ENCODE data around the gene GLB1L3. TPM values are rescaled to one million over a fixed set of nuclear protein-coding genes. Genes with fewer than 3 reads are reported as not detected.

The GLB1L3 gene
- total RNA-seq, 1 experiment from 2014 or later, result 0.17 TPM

GRCh38 chr11:134350381-134350780, 74.2 kb downstream of the GLB1L3 start:
- Histone ChIP-seq H3K27ac (ENCODE audit: low read depth, low read length, poor library complexity, severe bottlenecking) (no peak overlapping the region), H3K4me3 (ENCODE audit: low read depth, low read length, poor library complexity, severe bottlenecking) (no peak overlapping the region), H3K36me3 (ENCODE audit: insufficient read depth, low read length, poor library complexity, severe bottlenecking) (no peaks in the 10 kb centered on the region), H3K27me3 (replicated peaks; ENCODE audit: insufficient read depth, low read depth, low read length, poor library complexity) (no peaks in the 10 kb centered on the region), H3K9me3 (ENCODE audit: low read depth, low read length, poor library complexity, severe bottlenecking) (no peaks in the 10 kb centered on the region), H3K4me1 (ENCODE audit: insufficient read depth, low read length, poor library complexity, severe bottlenecking) (no peaks in the 10 kb centered on the region)
- no peak for DNase-seq (ENCODE audit: low spot score)
- CTCF ChIA-PET, result no interaction called here
- intact Hi-C loops (cut with micrococcal nuclease; ENCODE audit: unreplicated experiment), result no loop called here
- no TSS peak for BruUV-seq (replicated peaks)
- POLR2A ChIA-PET (ENCODE audit: low non-redundant PET), result no interaction called here
- TF ChIP-seq CTCF (conservative IDR thresholded peaks at IDR 0.05; ENCODE audit: low read depth, low read length), result no peak
- TF ChIP-seq EZH2 (IDR thresholded peaks at IDR 0.05; ENCODE audit: borderline replicate concordance, low read depth, low read length, poor library complexity, severe bottlenecking), result no peak

- no peaks in the 10 kb centered on the region for H3K4me1 ChIP-seq (ENCODE audit: insufficient read depth, low read length, poor library complexity, severe bottlenecking)
- no peak for TF ChIP-seq CTCF (conservative IDR thresholded peaks at IDR 0.05; ENCODE audit: low read depth, low read length)
- no peak for TF ChIP-seq EZH2 (IDR thresholded peaks at IDR 0.05; ENCODE audit: borderline replicate concordance, low read depth, low read length, poor library complexity, severe bottlenecking)
- ChIA-PET POLR2A (ENCODE audit: low non-redundant PET) (no interaction called here), CTCF (no interaction called here)
- H3K9me3 ChIP-seq (ENCODE audit: low read depth, low read length, poor library complexity, severe bottlenecking), result no peaks in the 10 kb centered on the region
- intact Hi-C loops (cut with micrococcal nuclease; ENCODE audit: unreplicated experiment), result no loop called here
- no peak for DNase-seq (ENCODE audit: low spot score)
- no peaks in the 10 kb centered on the region for H3K27me3 ChIP-seq (replicated peaks; ENCODE audit: insufficient read depth, low read depth, low read length, poor library complexity)
- no peaks in the 10 kb centered on the region for H3K36me3 ChIP-seq (ENCODE audit: insufficient read depth, low read length, poor library complexity, severe bottlenecking)
- no TSS peak for BruUV-seq (replicated peaks)
- H3K27ac ChIP-seq (ENCODE audit: low read depth, low read length, poor library complexity, severe bottlenecking), result no peak overlapping the region
- H3K4me3 ChIP-seq (ENCODE audit: low read depth, low read length, poor library complexity, severe bottlenecking), result no peak overlapping the region
These were observed 75.9 kb downstream of the GLB1L3 start for GRCh38 chr11:134352111-134352510.

GRCh38 chr11:134355136-134355535, 79.0 kb downstream of the GLB1L3 start:
- no peaks in the 10 kb centered on the region for H3K27me3 ChIP-seq (replicated peaks; ENCODE audit: insufficient read depth, low read depth, low read length, poor library complexity)
- POLR2A ChIA-PET (ENCODE audit: low non-redundant PET), result no interaction called here
- H3K27ac ChIP-seq (ENCODE audit: low read depth, low read length, poor library complexity, severe bottlenecking), result no peak overlapping the region
- BruUV-seq (replicated peaks), result no TSS peak
- no peak for DNase-seq (ENCODE audit: low spot score)
- no peaks in the 10 kb centered on the region for H3K4me1 ChIP-seq (ENCODE audit: insufficient read depth, low read length, poor library complexity, severe bottlenecking)
- H3K4me3 ChIP-seq (ENCODE audit: low read depth, low read length, poor library complexity, severe bottlenecking), result no peak overlapping the region
- intact Hi-C loops (cut with micrococcal nuclease; ENCODE audit: unreplicated experiment), result no loop called here
- no peaks in the 10 kb centered on the region for H3K36me3 ChIP-seq (ENCODE audit: insufficient read depth, low read length, poor library complexity, severe bottlenecking)
- TF ChIP-seq CTCF (conservative IDR thresholded peaks at IDR 0.05; ENCODE audit: low read depth, low read length) (no peak), EZH2 (IDR thresholded peaks at IDR 0.05; ENCODE audit: borderline replicate concordance, low read depth, low read length, poor library complexity, severe bottlenecking) (no peak)
- CTCF ChIA-PET, result no interaction called here
- H3K9me3 ChIP-seq (ENCODE audit: low read depth, low read length, poor library complexity, severe bottlenecking), result no peaks in the 10 kb centered on the region
